OCI-LY7 (cell line): ENCODE results near the gene OPTC. TPM values are rescaled to one million over a fixed set of nuclear protein-coding genes. Genes with fewer than 3 reads are reported as not detected.

Experiments used
- BruUV-seq: library from RNA; stranded (reverse); fragments of 400-500 nt; replicated peaks from 2 replicates; lab custom pipeline; 2021; lab: Mats Ljungman, UMichigan
- CTCF ChIA-PET: fragments of 300-600 bp; sonication (Branson Sonifier 250); formaldehyde crosslinking; loops from one replicate; lab custom pipeline; 2022; ENCODE audit warnings: antibody characterized with exemption; ENCODE audit not compliant: unreplicated experiment; lab: Charles Lee
- POLR2A ChIA-PET: fragments of 300-600 bp; sonication (Branson Sonifier 250); formaldehyde crosslinking; loops from one replicate; lab custom pipeline; 2022; ENCODE audit warnings: antibody characterized with exemption; lab: Charles Lee
- DNase-seq: peaks from one replicate; pipeline ENCODE4 v3.0.0-alpha.2; 2015; ENCODE audit warnings: low spot score
- H2AFZ ChIP-seq: fragments of 200-600 bp; sonication (generic), shearing (Covaris generic); 2 replicates; pipeline ENCODE4 v1.6.1; 2014; ENCODE audit warnings: mild to moderate bottlenecking, antibody characterized with exemption, low read length, moderate library complexity
- H3K27ac ChIP-seq: fragments of 200-600 bp; sonication (generic); 2 replicates; pipeline ENCODE4 v1.5.1; 2014; ENCODE audit warnings: mixed run types, low read depth, mild to moderate bottlenecking, moderate library complexity, low read length, inconsistent platforms; ENCODE audit not compliant: poor library complexity, severe bottlenecking
- H3K36me3 ChIP-seq: fragments of 200-600 bp; sonication (generic); 2 replicates; pipeline ENCODE4 v1.6.1; 2014; ENCODE audit warnings: mild to moderate bottlenecking, antibody characterized with exemption, low read length, moderate library complexity, mixed read lengths; ENCODE audit not compliant: insufficient read depth
- H3K4me1 ChIP-seq: fragments of 200-600 bp; sonication (generic); 2 replicates; pipeline ENCODE4 v1.5.1; 2014; ENCODE audit warnings: mild to moderate bottlenecking, low read length; ENCODE audit not compliant: insufficient read depth, poor library complexity, severe bottlenecking
- H3K4me2 ChIP-seq: fragments of 200-600 bp; sonication (generic); 2 replicates; pipeline ENCODE4 v1.6.1; 2014; ENCODE audit warnings: mild to moderate bottlenecking, low read length
- H3K4me3 ChIP-seq: fragments of 200-600 bp; sonication (generic); 2 replicates; pipeline ENCODE4 v1.5.1; 2014; ENCODE audit warnings: mild to moderate bottlenecking, low read depth, low read length; ENCODE audit not compliant: poor library complexity, severe bottlenecking
- H3K79me2 ChIP-seq: fragments of 200-600 bp; sonication (generic); 2 replicates; pipeline ENCODE4 v1.6.1; 2016; ENCODE audit warnings: low read depth, mild to moderate bottlenecking, low read length, moderate library complexity, mixed read lengths; ENCODE audit not compliant: insufficient read depth
- H3K9me2 ChIP-seq: fragments of 200-600 bp; sonication (generic); 2 replicates; pipeline ENCODE4 v1.6.1; 2016; ENCODE audit warnings: mild to moderate bottlenecking, low read length, mixed read lengths; ENCODE audit not compliant: insufficient read depth
- H3K9me3 ChIP-seq: fragments of 200-600 bp; sonication (generic); 2 replicates; pipeline ENCODE4 v1.6.1; 2014; ENCODE audit warnings: mild to moderate bottlenecking, mixed run types, low read length, mixed read lengths
- H4K20me1 ChIP-seq: fragments of 200-600 bp; sonication (generic); 2 replicates; pipeline ENCODE4 v1.6.1; 2014; ENCODE audit warnings: mild to moderate bottlenecking, antibody characterized with exemption, low read length, moderate library complexity, mixed read lengths; ENCODE audit not compliant: insufficient read depth
- CTCF ChIP-seq: fragments of 200-600 bp; sonication (generic); conservative IDR thresholded peaks from 2 replicates; pipeline ENCODE4 v1.5.1; 2014; ENCODE audit warnings: mild to moderate bottlenecking, antibody characterized with exemption, low read length, moderate library complexity, mixed read lengths
- EZH2phosphoT487 ChIP-seq: fragments of 200-600 bp; sonication (generic); IDR thresholded peaks from 2 replicates; pipeline ENCODE4 v1.6.1; 2018; ENCODE audit warnings: low read depth, borderline replicate concordance, mild to moderate bottlenecking, mixed run types, antibody characterized with exemption, low read length, moderate library complexity, mixed read lengths
- intact Hi-C: fragments of 100-400 bp; cut with micrococcal nuclease; formaldehyde crosslinking; loops from one replicate; pipeline ENCODE4 v1.10.0; 2022; ENCODE audit not compliant: unreplicated experiment
- total RNA-seq, 2 experiments: library from RNA; depleted of rRNA in 1 of 2; stranded (reverse); fragments of >200 nt in 1 of 2; shearing (Covaris generic) in 1 of 2; gene quantifications; 2 replicates each; pipeline ENCODE4 v1.2.3, GENCODE V29; 2014 to 2022

Gene OPTC
- total RNA-seq, 2 experiments from 2014 or later: not detected

- Histone ChIP-seq H3K4me1 (no peaks in the 10 kb centered on the region), H3K9me2 (no peaks in the 10 kb centered on the region), H3K27ac (no peak overlapping the region), H2AFZ (no peak overlapping the region), H3K4me2 (no peak overlapping the region), H4K20me1 (no peaks in the 10 kb centered on the region), H3K9me3 (no peaks in the 10 kb centered on the region), H3K4me3 (no peak overlapping the region), H3K36me3 (no peaks in the 10 kb centered on the region), H3K79me2 (no peaks in the 10 kb centered on the region)
- ChIA-PET POLR2A (no interaction called here), CTCF (no interaction called here)
- TF ChIP-seq EZH2phosphoT487 (no peak), CTCF (no peak)
- intact Hi-C loops: no loop called here
- DNase-seq: no peak
- BruUV-seq: no TSS peak
These were observed 22.1 kb upstream of the OPTC start for GRCh38 chr1:203471841-203472240.

- no peaks in the 10 kb centered on the region for H3K4me1 ChIP-seq
- H3K79me2 ChIP-seq: no peaks in the 10 kb centered on the region
- CTCF ChIA-PET: no interaction called here
- no peak for TF ChIP-seq EZH2phosphoT487
- no peak for TF ChIP-seq CTCF
- no peaks in the 10 kb centered on the region for H4K20me1 ChIP-seq
- H3K4me2 ChIP-seq: no peak overlapping the region
- no TSS peak for BruUV-seq
- H3K36me3 ChIP-seq: no peaks in the 10 kb centered on the region
- no peaks in the 10 kb centered on the region for H3K9me2 ChIP-seq
- intact Hi-C loops: no loop called here
- no peak overlapping the region for H2AFZ ChIP-seq
- H3K27ac ChIP-seq: no peak overlapping the region
- no peak for DNase-seq
- POLR2A ChIA-PET: no interaction called here
- H3K9me3 ChIP-seq: no peaks in the 10 kb centered on the region
- no peak overlapping the region for H3K4me3 ChIP-seq
These were observed 20.7 kb upstream of the OPTC start for GRCh38 chr1:203473281-203473680.

- CTCF ChIA-PET: no interaction called here
- H3K27ac ChIP-seq: no peak overlapping the region
- H3K4me2 ChIP-seq: no peak overlapping the region
- H3K9me3 ChIP-seq: no peaks in the 10 kb centered on the region
- no TSS peak for BruUV-seq
- H3K4me1 ChIP-seq: no peaks in the 10 kb centered on the region
- no peaks in the 10 kb centered on the region for H3K79me2 ChIP-seq
- intact Hi-C loops: no loop called here
- POLR2A ChIA-PET: no interaction called here
- H3K4me3 ChIP-seq: no peak overlapping the region
- no peaks in the 10 kb centered on the region for H3K36me3 ChIP-seq
- DNase-seq: no peak
- H2AFZ ChIP-seq: no peak overlapping the region
- TF ChIP-seq EZH2phosphoT487 (no peak), CTCF (no peak)
- H3K9me2 ChIP-seq: no peaks in the 10 kb centered on the region
- H4K20me1 ChIP-seq: no peaks in the 10 kb centered on the region
These were observed 20.1 kb upstream of the OPTC start for GRCh38 chr1:203473781-203474305.
